ENCODE data around the gene IL26.

IL26 gene

DNA sequence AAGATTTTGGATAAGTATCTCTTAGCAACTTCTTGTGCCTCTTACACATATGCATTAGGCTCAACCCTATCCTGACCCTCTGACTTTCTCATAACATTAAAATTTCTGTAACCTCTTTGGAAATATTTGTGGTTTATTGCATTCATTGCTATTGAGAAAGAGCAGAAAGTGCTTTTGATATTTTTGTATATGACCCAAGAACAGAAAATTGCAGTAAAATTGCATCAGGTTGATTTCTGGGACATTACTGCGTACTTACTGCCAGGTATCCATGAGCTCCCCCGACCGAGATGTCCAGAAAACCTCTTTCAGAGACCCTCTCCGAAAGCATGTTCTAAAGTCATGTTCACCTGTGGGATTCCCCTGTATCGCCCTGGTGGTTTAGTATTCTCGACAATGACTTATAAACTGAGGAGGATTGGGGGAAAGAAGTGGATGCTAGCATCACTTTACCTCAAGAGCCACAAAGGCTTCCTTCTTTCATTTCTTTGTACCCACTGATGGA lies 42.3 kb upstream of the IL26 start (continued):
- TF ChIP-seq PATZ1 (tag by site-specific recombination; IDR thresholded peaks at IDR 0.05), result no peak

DNA sequence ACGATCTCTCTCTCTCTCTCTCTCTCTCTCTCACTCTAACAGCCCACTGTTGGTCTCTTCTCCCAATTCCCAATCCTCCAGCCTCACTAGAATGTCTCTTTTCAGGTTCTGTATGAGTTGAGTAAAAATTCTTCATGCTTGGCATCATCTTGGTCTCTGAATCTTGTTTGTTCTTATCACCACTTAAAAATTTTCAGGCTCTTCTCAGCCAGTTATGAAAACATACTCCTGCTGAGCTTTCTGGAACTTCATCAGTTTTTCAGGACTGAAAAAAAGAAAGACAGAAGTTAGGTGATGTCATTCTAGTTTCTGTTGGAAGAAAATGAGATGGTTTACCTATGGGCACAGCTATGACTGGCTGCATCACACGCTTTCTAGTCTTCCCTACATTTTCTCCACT lies 39.2 kb upstream of the IL26 start:
- CTCF ChIA-PET, result no interaction called here

GRCh38 chr12:68264158-68264855 lies 38.7 kb upstream of the IL26 start:
- TF ChIP-seq ZNF544 (tag by site-specific recombination; IDR thresholded peaks at IDR 0.05) (no peak), ZNF596 (tag by site-specific recombination; IDR thresholded peaks at IDR 0.05) (peak; percentile 74; the same call in 1 of the 2 replicates), ZNF670 (tag by site-specific recombination; IDR thresholded peaks at IDR 0.05; ENCODE audit: low read depth) (no peak), ZNF354C (tag by site-specific recombination; IDR thresholded peaks at IDR 0.05; ENCODE audit: borderline replicate concordance, low read depth) (no peak), ZNF660 (tag by site-specific recombination; IDR thresholded peaks at IDR 0.05) (no peak), ZNF155 (tag by site-specific recombination; IDR thresholded peaks at IDR 0.05) (no peak), ZNF768 (tag by site-specific recombination; IDR thresholded peaks at IDR 0.05) (no peak), ZNF621 (tag by site-specific recombination; IDR thresholded peaks at IDR 0.05) (no peak)
- H3K27ac ChIP-seq (ENCODE audit: extremely low read depth, low read depth, low read length), result no peak overlapping the region

More for the DNA sequence above, 39.2 kb upstream of the IL26 start:
- H3K9me3 ChIP-seq (ENCODE audit: control insufficient read depth, insufficient read depth, low read depth, low read length), result no peaks in the 10 kb centered on the region
- TF ChIP-seq, protein P1, sequence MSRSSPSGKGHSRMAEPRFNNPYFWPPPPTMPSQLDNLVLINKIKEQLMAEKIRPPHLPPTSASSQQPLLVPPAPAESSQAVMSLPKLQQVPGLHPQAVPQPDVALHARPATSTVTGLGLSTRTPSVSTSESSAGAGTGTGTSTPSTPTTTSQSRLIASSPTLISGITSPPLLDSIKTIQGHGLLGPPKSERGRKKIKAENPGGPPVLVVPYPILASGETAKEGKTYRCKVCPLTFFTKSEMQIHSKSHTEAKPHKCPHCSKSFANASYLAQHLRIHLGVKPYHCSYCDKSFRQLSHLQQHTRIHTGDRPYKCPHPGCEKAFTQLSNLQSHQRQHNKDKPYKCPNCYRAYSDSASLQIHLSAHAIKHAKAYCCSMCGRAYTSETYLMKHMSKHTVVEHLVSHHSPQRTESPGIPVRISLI (tag by site-specific recombination; IDR thresholded peaks at IDR 0.05), result no peak
- no peak for TF ChIP-seq ZNF274 (IDR thresholded peaks at IDR 0.05; ENCODE audit: low read length)
- TF ChIP-seq ZNF274 (tag by site-specific recombination; IDR thresholded peaks at IDR 0.05; ENCODE audit: borderline replicate concordance), result no peak
- TF ChIP-seq ZNF658 (tag by site-specific recombination; IDR thresholded peaks at IDR 0.05), result no peak
- peak; percentile 41; the same call in 1 of the 2 replicates for TF ChIP-seq ATF2 (tag by site-specific recombination; IDR thresholded peaks at IDR 0.05; ENCODE audit: low read depth)
- TF ChIP-seq ZNF660 (tag by site-specific recombination; IDR thresholded peaks at IDR 0.05), result no peak
- no peak for TF ChIP-seq ZBTB1 (tag by site-specific recombination; IDR thresholded peaks at IDR 0.05)
- no peaks in the 10 kb centered on the region for H3K4me1 ChIP-seq (ENCODE audit: control insufficient read depth, insufficient read depth, low read length)
- H3K36me3 ChIP-seq (ENCODE audit: control insufficient read depth in 2 of 2, insufficient read depth in 1 of 2, low read length in 2 of 2), result no peaks in the 10 kb centered on the region; a peak in 1 of 3 replicates
- no peak overlapping the region for H3K27ac ChIP-seq (ENCODE audit: extremely low read depth, low read depth, low read length)
- H3K4me3 ChIP-seq (ENCODE audit: low read depth, low read length), result no peak overlapping the region
- POLR2A ChIA-PET, result interaction anchor here (0.7 kb wide), 1 partner anchor 26 kb away, joined by 3 read pairs; no protein-coding TSS in a partner anchor

More at GRCh38 chr12:68264158-68264855, 38.7 kb upstream of the IL26 start:
- CTCF ChIA-PET, result no interaction called here
- Histone ChIP-seq H3K9me3 (ENCODE audit: control insufficient read depth, insufficient read depth, low read depth, low read length) (no peaks in the 10 kb centered on the region), H3K4me1 (ENCODE audit: control insufficient read depth, insufficient read depth, low read length) (no peaks in the 10 kb centered on the region), H3K36me3 (ENCODE audit: control insufficient read depth in 2 of 2, insufficient read depth in 1 of 2, low read length in 2 of 2) (no peaks in the 10 kb centered on the region; a peak in 1 of 3 replicates), H3K4me3 (ENCODE audit: low read depth, low read length) (no peak overlapping the region)
- POLR2A ChIA-PET, result no interaction called here
